ENCODE results near the gene PEX6.

DNA sequence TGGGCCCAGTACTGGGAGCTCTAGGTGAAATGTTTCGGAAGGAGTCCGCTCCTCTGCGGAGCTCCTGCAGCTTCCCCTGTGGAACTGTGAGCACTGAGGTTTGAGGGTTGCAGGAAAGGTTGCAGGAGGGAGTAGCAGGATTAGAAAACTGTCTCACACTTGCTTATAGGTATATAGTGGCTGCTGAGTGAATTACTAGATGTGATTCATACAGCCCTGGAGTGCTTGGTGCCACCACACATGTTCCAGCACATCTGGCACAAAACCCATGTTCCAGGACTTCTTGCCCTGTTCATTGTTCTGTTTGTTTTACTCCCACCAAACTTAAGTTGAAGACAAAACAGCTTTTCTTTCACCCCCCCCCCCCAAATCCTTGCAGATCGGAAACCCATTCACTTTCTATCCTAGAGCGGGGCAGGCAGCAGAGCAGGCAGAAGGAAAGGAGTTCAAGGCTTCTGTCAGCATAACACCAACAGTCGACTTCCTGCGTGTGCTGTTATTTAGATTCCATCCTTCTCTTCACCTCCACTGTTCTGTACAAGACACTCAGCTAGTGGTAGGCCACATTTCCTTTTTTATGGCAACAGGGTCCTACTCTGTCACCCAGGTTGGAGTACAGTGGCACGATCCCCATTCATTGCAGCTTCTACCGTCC lies 669 bp upstream of the PEX6 start:
- TF ChIP-seq CTCF (conservative IDR thresholded peaks at IDR 0.05; ENCODE audit: low read length) (no peak), EZH2phosphoT487 (IDR thresholded peaks at IDR 0.05; ENCODE audit: borderline replicate concordance, low read depth, low read length) (no peak)
